GM18520 (cell line): ENCODE measurements around the gene RCHY1.
"Not testable (repeated sequence)": the region's sequence is repeated elsewhere in the genome, so short reads cannot be mapped to it uniquely, and the experiment has no call there.

Experiments
- ATAC-seq: cut with Tn5 transposase; IDR thresholded peaks from one replicate; pipeline ENCODE4 v1.9.1; 2021; ENCODE audit not compliant: unreplicated experiment

Gene RCHY1

GRCh38 chr4:75519452-75519851, 5.2 kb upstream of the RCHY1 start:
- not testable (repeated sequence) for ATAC-seq

GRCh38 chr4:75516144-75516543, 1.9 kb upstream of the RCHY1 start:
- ATAC-seq: no peak

DNA sequence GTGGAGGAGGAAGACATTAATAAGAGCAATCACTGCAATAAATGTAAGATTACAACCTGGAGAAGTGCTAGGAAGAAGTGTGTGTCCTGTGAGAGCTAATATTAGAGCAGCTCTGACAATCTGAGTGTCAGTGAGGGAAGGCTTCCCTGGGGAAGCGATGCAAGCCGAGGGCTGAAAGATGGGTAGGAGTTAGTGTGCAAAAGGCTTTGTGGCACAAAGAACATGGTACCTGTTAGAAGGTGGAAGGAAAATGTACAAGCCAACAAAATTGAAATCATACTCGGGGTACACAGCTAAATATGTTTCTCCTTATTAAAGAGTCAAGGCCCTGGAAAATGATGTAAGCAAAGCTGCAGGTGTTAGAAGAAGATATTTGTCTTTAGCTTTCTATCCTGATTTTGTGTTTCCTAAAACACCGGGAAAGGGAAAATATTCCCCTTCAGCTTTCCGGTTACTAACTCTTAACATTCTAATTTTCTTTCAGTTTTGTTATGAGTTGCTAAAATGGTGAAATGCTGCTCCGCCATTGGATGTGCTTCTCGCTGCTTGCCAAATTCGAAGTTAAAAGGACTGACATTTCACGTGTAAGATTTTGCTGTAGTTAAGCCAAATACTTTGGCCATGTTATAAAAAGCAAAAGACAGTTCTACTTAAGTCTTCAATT, 878 bp upstream of the RCHY1 start:
- no peak for ATAC-seq

- ATAC-seq: no peak
Measured at GRCh38 chr4:75513526-75514130, 575 bp downstream of the RCHY1 start.

GRCh38 chr4:75512386-75513211, 1.6 kb downstream of the RCHY1 start:
- ATAC-seq: no peak

DNA sequence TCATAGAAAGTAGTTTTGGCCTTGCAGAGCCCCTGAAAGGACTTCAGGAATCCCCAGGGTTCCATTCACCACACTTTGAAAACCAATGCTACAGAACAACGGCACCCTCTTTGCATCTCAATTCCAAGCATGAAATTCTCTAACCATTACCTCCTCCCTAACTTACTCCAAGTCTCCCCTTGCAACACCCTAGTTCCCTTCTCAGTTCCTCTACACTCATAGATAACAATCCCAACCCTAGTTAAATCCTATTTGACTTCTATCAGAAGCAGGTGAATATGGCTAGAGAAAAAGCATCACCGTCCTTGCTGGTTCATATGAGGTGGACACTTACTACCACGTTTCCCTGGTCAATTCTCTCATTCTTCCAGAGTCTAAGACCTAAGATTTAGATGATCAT, 2.4 kb downstream of the RCHY1 start:
- no peak for ATAC-seq

DNA sequence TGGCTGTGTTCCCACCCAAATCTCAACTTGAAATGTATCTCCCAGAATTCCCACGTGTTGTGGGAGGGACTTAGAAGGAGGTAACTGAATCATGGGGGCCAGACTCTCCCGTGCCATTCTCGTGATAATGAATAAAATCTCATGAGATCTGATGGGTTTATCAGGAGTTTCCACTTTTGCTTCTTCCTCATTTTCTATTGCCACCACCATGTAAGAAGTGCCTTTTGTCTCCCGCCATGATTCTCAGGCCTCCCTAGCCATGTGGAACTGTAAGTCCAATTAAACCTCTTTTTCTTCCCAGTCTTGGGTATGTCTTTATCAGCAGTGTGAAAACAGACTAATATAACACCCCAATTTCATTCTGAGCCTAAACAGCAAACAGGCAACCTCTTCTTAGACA, 4.6 kb downstream of the RCHY1 start:
- not testable (repeated sequence) for ATAC-seq

DNA sequence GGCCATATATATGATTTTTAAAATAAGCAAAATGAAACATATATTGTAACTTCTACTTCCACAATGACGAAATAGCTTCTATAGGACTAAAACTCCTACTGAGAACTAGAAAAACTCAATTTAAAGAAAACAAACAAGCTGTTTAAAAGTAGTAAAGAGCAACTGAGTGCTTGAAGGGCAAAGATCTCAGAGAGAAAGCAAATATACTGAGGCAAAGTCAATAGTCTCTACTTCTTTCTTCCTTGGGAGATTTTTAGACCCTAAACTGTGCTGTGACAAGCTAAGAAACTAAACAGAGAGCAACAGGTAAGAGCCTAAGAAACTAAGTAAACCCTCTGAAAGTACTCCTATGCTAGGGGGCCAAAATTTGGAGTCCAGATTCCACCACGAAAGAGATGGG, 8.6 kb downstream of the RCHY1 start:
- no peak for ATAC-seq

GRCh38 chr4:75502671-75503070, 11.5 kb downstream of the RCHY1 start:
- no peak for ATAC-seq

DNA sequence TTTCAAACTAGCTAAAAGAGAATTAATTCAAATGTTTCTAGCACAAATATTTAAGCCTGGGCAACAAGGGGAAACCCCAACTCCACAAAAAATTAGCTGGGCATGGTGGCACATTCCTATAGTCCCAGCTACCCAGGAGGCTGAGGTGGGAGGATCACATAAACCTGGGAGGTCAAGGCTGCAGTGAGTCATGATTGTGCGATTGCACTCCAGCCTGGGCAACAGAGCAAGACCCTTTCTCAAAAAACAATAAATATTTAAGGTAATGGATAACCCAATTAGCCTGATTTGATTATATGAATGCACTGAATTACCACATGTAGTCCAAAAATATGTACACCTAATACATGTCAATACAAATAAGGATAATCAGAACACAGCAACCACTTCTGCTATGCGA, 14.3 kb downstream of the RCHY1 start:
- ATAC-seq: no peak

- ATAC-seq: no peak
Measured at GRCh38 chr4:75498041-75498440, 16.2 kb downstream of the RCHY1 start.

DNA sequence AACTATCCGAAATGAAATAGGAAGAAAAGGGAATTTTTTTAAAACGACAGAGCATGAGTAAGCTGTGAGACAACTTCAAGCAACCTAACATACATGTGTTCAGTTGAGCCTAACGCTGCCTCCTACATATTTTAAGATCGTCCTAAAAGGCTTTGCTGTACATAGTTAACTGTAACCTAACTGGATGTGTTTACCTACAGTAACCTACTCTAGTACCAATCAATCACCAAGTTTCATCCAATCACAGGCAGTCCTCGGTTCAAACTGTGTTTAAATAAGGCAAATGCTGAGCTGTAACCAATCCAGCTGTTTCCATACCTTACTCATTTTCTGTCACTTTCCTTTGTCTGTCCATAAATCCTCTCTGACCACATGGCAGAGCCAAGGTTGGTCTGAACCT, 17.1 kb downstream of the RCHY1 start:
- no peak for ATAC-seq

DNA sequence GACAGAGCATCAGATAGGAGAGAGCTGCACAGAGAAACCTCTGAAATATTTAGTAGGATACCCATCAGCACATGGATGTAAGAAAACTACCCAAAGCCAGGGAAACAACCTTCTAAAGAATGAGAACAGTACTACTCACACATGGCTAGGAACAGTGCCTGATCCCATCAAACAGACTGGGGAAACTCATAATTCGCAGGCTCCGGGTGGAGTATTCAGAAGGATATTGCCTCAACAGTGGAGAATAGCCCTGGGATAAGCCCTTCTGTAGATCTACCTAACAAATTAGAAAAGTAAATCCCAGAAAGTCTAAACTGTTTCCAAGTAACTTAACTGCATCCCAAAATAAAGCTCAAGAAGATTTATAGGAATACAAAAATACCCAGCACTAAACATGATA, 17.8 kb downstream of the RCHY1 start:
- ATAC-seq: no peak

- no peak for ATAC-seq
Measured at GRCh38 chr4:75495476-75495875, 18.7 kb downstream of the RCHY1 start.

DNA sequence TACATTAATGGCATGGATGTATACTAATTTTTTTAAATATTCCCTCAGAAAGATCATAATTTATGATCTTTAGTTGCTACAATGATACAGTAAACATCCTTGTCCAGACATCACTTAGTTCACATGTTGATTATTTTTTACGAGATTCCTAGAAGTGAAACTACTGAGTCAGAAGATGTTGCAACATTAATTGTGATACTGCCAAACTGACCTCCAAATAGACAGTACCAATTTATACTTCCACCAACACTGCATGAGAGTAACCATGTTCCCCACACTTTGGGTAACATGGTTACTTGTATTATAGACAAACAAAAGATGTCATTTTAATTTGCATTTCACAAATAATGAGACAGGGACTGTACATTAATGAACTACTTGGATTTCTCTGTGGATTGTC, 19.6 kb downstream of the RCHY1 start:
- peak; percentile 49 for ATAC-seq

DNA sequence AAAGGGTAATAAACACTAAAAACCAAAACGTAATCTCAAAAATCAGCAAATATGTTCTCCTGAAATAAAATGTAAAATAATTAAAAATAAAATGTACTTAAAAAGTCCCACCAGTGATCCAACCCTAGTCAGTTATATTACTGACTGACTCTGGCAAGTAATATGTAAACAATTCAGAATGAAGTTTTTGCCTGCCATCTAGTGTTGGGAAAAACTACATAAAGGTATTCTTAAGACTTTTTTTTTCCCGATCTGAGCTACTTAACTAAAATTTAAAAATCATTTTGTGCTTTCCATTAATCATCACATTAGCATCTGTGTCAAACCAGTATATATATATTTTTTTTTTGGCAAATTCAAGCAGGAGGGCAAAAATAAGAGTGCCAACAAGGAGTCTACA, 24.0 kb downstream of the RCHY1 start:
- no peak for ATAC-seq

- ATAC-seq: no peak
Measured at GRCh38 chr4:75484190-75484589, 30.0 kb downstream of the RCHY1 start.

DNA sequence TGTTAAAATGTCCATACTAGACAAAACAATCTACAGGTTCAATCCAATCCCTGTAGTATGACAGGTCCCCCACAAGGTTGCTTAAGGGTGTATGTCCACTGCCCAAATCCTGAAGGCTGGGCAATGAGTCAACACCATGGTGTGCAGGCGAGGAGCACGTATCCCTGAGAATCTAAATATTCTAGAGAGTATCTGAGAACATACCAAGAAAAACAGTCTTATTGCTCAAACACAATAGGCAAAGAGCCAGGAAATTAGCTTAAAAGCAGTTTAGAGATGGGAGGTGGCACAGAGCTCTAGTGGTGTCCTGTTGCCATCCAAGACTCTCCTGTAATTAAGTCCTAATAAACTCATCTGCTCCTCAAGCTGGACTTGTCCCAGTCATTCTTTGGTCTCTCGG, 37.0 kb downstream of the RCHY1 start:
- no peak for ATAC-seq

GRCh38 chr4:75470738-75471137, 43.5 kb downstream of the RCHY1 start:
- ATAC-seq: no peak

- no peak for ATAC-seq
Measured at GRCh38 chr4:75469896-75470295, 44.3 kb downstream of the RCHY1 start.

DNA sequence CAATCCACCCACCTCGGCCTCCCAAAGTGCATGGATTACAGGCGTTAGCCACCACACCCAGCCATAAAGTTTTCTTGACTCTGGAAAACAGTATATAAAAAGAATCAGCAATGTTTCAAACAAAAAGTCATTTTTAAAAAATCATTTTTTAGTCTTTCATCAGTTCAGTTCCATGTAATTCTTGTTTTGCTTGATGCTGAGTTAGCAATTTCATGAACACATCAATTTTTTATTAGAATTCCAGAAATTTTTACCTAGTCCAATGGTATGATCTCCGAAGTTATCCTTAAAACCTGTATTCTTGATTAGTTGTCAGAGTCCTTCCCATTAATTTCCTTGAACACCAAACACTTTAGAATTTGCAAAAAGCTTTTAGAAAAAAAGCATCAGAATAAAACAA, 56.8 kb downstream of the RCHY1 start:
- no peak for ATAC-seq

GRCh38 chr4:75434105-75434504, 80.1 kb downstream of the RCHY1 start:
- no peak for ATAC-seq
